ENCODE data around the gene C1QL1. TPM values are rescaled to one million over a fixed set of nuclear protein-coding genes. Genes with fewer than 3 reads are reported as not detected.

The C1QL1 gene
- total and polyA plus RNA-seq, 2 donors (not counting 3 experiments of a cell fraction or from before 2014, with no cell fraction given): 0.35 to 0.72 TPM

GRCh38 chr17:45004388-45004787 lies 36.3 kb upstream of the C1QL1 start:
- no peak overlapping the region for H2AFZ ChIP-seq (ENCODE audit: low read depth, low read length)
- no peak overlapping the region for H3K4me3 ChIP-seq (replicated peaks in 1 of 3; ENCODE audit: insufficient read depth in 1 of 3, low read depth in 1 of 3, low read length in 3 of 3)
- no peaks in the 10 kb centered on the region for H3K9me1 ChIP-seq (replicated peaks; ENCODE audit: control insufficient read depth, extremely low read depth, insufficient read depth, low read length)
- no peaks in the 10 kb centered on the region for H3K36me3 ChIP-seq (ENCODE audit: control insufficient read depth in 2 of 2, extremely low read depth in 1 of 2, insufficient read depth in 2 of 2, low read length in 2 of 2)
- intact Hi-C loops (cut with micrococcal nuclease) (no loop called here), dilution Hi-C loops (cut with MboI; ENCODE audit: extremely low pct_ligation_motif_present, low sequenced_read_pairs) (no loop called here)
- no peaks in the 10 kb centered on the region for H3K4me1 ChIP-seq (ENCODE audit: control insufficient read depth, extremely low read depth, insufficient read depth, low read length)
- H3K4me2 ChIP-seq (ENCODE audit: insufficient read depth, low read length): no peak overlapping the region
- FAIRE-seq (no peak), DNase-seq (ENCODE audit: low read depth, low spot score) (no peak)
- TF ChIP-seq POLR2AphosphoS5 (IDR thresholded peaks at IDR 0.05; ENCODE audit: insufficient read depth, low read depth, low read length): no peak
- TF ChIP-seq FOS (IDR thresholded peaks at IDR 0.05; ENCODE audit: borderline replicate concordance, insufficient read depth, low read length): no peak
- no peak for TF ChIP-seq MYC (IDR thresholded peaks at IDR 0.05; ENCODE audit: low read depth, low read length)
- no peak for TF ChIP-seq GATA2 (IDR thresholded peaks at IDR 0.05; ENCODE audit: insufficient read depth, insufficient read length, low read depth, low read length)
- no peak for TF ChIP-seq POLR2A (IDR thresholded peaks at IDR 0.05; ENCODE audit: low read depth, low read length)
- no peak for TF ChIP-seq EZH2 (IDR thresholded peaks at IDR 0.05; ENCODE audit: borderline replicate concordance, low read depth, low read length, severe bottlenecking)
- TF ChIP-seq MAX (IDR thresholded peaks at IDR 0.05; ENCODE audit: insufficient read depth, insufficient read length): no peak
- no peak for TF ChIP-seq CTCF (IDR thresholded peaks at IDR 0.05; ENCODE audit: extremely low read depth in 1 of 2, insufficient read depth in 1 of 2, low read depth in 1 of 2, low read length in 2 of 2)
- no peak for TF ChIP-seq JUN (IDR thresholded peaks at IDR 0.05; ENCODE audit: borderline replicate concordance, insufficient read depth, insufficient read length, low read depth)
- no peak overlapping the region for H3K9ac ChIP-seq (replicated peaks; ENCODE audit: extremely low read depth, insufficient read depth, low read length)
- H4K20me1 ChIP-seq (replicated peaks; ENCODE audit: control insufficient read depth, extremely low read depth, insufficient read depth, low read length): no peaks in the 10 kb centered on the region
- H3K27ac ChIP-seq (ENCODE audit: insufficient read depth, low read depth, low read length): no peak overlapping the region
- ChIA-PET POLR2A (no interaction called here), CTCF (interaction anchor here (1.4 to 2.7 kb wide), 3 partner anchors 17 to 84 kb away, joined by 3 to 12 read pairs (median 4); no protein-coding TSS in a partner anchor)
- H3K27me3 ChIP-seq (ENCODE audit: control insufficient read depth in 2 of 2, insufficient read depth in 2 of 2, low read length in 2 of 2): peaks cover 10 to 16% of the 10 kb centered on the region in 2 experiments
- H3K9me3 ChIP-seq (replicated peaks; ENCODE audit: control insufficient read depth, insufficient read depth, low read length): no peaks in the 10 kb centered on the region
- no TSS peak for BruUV-seq (replicated peaks)
- no peaks in the 10 kb centered on the region for H3K79me2 ChIP-seq (ENCODE audit: control insufficient read depth, insufficient read depth, low read length)
